Fibroblast of lung (primary cell): ENCODE results near the gene CCNE1.

Source experiments
- EZH2 ChIP-seq: IDR thresholded peaks from 2 replicates; pipeline ENCODE4 v1.5.1; 2012; ENCODE audit warnings: low read length, control low read depth, mild to moderate bottlenecking; ENCODE audit errors: missing control alignments
- TF ChIP-seq, protein P1 (sequence below), 2 donors: IDR thresholded peaks in 1 of 2; conservative IDR thresholded peaks in 1 of 2; 1 replicate in 1 of 2; 2 replicates in 1 of 2; pipeline ENCODE4 v1.5.1; 2011 to 2012; ENCODE audit warnings: low read length in 2 of 2, control low read depth in 1 of 2, inconsistent platforms in 1 of 2, low read depth in 1 of 2, mild to moderate bottlenecking in 1 of 2

DNA sequence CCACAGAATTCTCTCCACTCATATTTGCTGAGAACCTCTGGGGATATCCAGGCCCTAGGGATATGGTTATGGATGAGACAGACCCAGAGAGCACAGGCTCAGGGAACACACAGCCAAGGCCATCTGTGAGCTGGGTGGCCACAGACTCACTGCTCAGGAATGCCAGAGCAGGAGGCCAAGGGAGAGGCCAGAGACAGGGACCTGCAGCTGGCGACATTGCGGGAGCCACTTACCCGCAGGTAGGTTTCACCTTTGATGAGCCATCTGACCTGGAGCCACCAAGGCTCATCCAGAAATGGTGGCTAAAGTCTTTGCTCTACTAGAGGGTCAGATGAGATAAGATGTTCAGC is 29.4 kb downstream of the CCNE1 start:
- TF ChIP-seq, protein P1, sequence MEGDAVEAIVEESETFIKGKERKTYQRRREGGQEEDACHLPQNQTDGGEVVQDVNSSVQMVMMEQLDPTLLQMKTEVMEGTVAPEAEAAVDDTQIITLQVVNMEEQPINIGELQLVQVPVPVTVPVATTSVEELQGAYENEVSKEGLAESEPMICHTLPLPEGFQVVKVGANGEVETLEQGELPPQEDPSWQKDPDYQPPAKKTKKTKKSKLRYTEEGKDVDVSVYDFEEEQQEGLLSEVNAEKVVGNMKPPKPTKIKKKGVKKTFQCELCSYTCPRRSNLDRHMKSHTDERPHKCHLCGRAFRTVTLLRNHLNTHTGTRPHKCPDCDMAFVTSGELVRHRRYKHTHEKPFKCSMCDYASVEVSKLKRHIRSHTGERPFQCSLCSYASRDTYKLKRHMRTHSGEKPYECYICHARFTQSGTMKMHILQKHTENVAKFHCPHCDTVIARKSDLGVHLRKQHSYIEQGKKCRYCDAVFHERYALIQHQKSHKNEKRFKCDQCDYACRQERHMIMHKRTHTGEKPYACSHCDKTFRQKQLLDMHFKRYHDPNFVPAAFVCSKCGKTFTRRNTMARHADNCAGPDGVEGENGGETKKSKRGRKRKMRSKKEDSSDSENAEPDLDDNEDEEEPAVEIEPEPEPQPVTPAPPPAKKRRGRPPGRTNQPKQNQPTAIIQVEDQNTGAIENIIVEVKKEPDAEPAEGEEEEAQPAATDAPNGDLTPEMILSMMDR (conservative IDR thresholded peaks at IDR 0.05 in 1 of 2, IDR thresholded peaks at IDR 0.05 in 1 of 2; ENCODE audit: low read depth in 1 of 2, low read length in 2 of 2), result no peak
- no peak for TF ChIP-seq EZH2
